ENCODE measurements around the gene PPP1R12A. TPM values are rescaled to one million over a fixed set of nuclear protein-coding genes. Genes with fewer than 3 reads are reported as not detected.

PPP1R12A gene
- total and polyA plus RNA-seq, 8 donors = 62.9 to 137 (median 117) TPM

DNA sequence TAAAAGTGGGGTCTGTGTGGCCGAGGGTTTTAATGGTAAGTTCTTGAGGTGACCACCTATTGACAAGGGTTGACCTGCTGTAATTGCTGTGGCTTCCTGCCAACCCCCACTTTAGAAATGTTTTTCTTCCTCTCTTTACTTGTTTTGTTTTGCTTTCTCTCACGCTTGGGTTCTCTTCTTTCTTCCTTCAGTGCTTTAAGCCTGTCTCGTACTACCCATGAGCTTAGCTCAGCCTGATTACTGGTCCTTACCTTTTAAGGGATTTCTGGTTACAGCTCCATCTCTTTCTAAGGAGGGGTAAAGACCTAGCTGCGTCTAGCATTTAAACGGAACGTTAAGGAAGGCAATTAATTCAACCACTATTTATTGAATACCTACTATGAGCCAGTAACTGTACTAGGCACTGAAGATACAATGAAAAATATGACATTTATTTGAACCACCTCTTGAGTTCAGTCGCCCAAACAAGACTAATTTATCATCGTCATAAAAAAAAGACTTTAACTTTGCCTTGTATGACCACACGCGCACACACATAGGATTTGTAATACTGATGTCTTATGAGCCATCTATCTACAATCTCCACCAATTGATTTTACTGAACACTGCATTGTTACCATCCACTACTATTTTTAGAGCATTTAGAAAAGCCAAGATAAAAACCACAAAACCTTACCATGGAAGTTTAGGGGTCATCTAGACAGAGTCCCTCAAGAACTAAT, 888 bp upstream of the PPP1R12A start:
- TF ChIP-seq, protein P1, sequence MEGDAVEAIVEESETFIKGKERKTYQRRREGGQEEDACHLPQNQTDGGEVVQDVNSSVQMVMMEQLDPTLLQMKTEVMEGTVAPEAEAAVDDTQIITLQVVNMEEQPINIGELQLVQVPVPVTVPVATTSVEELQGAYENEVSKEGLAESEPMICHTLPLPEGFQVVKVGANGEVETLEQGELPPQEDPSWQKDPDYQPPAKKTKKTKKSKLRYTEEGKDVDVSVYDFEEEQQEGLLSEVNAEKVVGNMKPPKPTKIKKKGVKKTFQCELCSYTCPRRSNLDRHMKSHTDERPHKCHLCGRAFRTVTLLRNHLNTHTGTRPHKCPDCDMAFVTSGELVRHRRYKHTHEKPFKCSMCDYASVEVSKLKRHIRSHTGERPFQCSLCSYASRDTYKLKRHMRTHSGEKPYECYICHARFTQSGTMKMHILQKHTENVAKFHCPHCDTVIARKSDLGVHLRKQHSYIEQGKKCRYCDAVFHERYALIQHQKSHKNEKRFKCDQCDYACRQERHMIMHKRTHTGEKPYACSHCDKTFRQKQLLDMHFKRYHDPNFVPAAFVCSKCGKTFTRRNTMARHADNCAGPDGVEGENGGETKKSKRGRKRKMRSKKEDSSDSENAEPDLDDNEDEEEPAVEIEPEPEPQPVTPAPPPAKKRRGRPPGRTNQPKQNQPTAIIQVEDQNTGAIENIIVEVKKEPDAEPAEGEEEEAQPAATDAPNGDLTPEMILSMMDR (IDR thresholded peaks at IDR 0.05) = no peak
- H3K4me3 ChIP-seq = peak overlapping the region; percentile 77 to 93
- no peaks in the 10 kb centered on the region for H3K27me3 ChIP-seq
- intact Hi-C loops (cut with DNase I) = no loop called here
- peak; percentile 10 for ATAC-seq
- no peak for DNase-seq
- H3K9me3 ChIP-seq = no peaks in the 10 kb centered on the region
- H3K27ac ChIP-seq = peak overlapping the region; percentile 96 to 99
- H3K4me1 ChIP-seq = peaks cover 12 to 46% of the 10 kb centered on the region in 2 donors
- H3K36me3 ChIP-seq = no peaks in the 10 kb centered on the region

- no peaks in the 10 kb centered on the region for H3K9me3 ChIP-seq
- H3K27ac ChIP-seq = peak overlapping the region; percentile 96 to 99
- peak; percentile 49 for ATAC-seq
- intact Hi-C loops (cut with DNase I) = loop anchor here in 1 of 2 donors (5.0 kb wide), 1 partner anchor 377 kb away; no protein-coding TSS in a partner anchor
- peak in 3 of 4 donors; percentile 64 to 90 (median 79) for DNase-seq
- no peaks in the 10 kb centered on the region for H3K36me3 ChIP-seq
- peak overlapping the region; percentile 77 to 93 for H3K4me3 ChIP-seq
- peaks cover 12 to 57% of the 10 kb centered on the region in 2 donors for H3K4me1 ChIP-seq
- no peaks in the 10 kb centered on the region for H3K27me3 ChIP-seq
- TF ChIP-seq, protein P1 (IDR thresholded peaks at IDR 0.05) = no peak
Measured at GRCh38 chr12:79934281-79935020, 446 bp downstream of the PPP1R12A start.

GRCh38 chr12:79933532-79934264, 1.2 kb downstream of the PPP1R12A start:
- DNase-seq (peak in 2 of 4 donors; percentile 16 to 36), ATAC-seq (peak; percentile 8)
- intact Hi-C loops (cut with DNase I) = loop anchor here in 1 of 2 donors (5.0 kb wide), 1 partner anchor 376 kb away; no protein-coding TSS in a partner anchor
- no peaks in the 10 kb centered on the region for H3K9me3 ChIP-seq
- H3K27ac ChIP-seq = peak overlapping the region; percentile 96 to 99
- H3K36me3 ChIP-seq = no peaks in the 10 kb centered on the region
- peak overlapping the region; percentile 77 to 93 for H3K4me3 ChIP-seq
- no peaks in the 10 kb centered on the region for H3K27me3 ChIP-seq
- TF ChIP-seq, protein P1 (IDR thresholded peaks at IDR 0.05) = no peak
- peaks cover 12 to 64% of the 10 kb centered on the region in 2 donors for H3K4me1 ChIP-seq

- peak overlapping the region; percentile 96 to 99 for H3K27ac ChIP-seq
- no peaks in the 10 kb centered on the region for H3K27me3 ChIP-seq
- intact Hi-C loops (cut with DNase I) = loop anchor here in 1 of 2 donors (5.0 kb wide), 1 partner anchor 376 kb away; no protein-coding TSS in a partner anchor
- H3K9me3 ChIP-seq = no peaks in the 10 kb centered on the region
- no peaks in the 10 kb centered on the region for H3K36me3 ChIP-seq
- peak in 1 of 4 donors; percentile 7 for DNase-seq
- ATAC-seq = no peak
- peaks cover 12 to 70% of the 10 kb centered on the region in 2 donors for H3K4me1 ChIP-seq
- H3K4me3 ChIP-seq = peak overlapping the region; percentile 77 to 93
- TF ChIP-seq, protein P1 (IDR thresholded peaks at IDR 0.05) = no peak
Measured at GRCh38 chr12:79933043-79933442, 1.9 kb downstream of the PPP1R12A start.

Measured in left lung (tissue), 10 donors.